Measurements from ENCODE around the gene IFITM5. TPM values are rescaled to one million over a fixed set of nuclear protein-coding genes. Genes with fewer than 3 reads are reported as not detected.

IFITM5 gene
- total RNA-seq, 2 experiments from 2014 or later: not detected

- ChIA-PET POLR2A (interaction anchor here (0.7 to 8.3 kb wide), 9 partner anchors 10 to 68 kb away, joined by 3 to 115 read pairs (median 30); partner anchors contain the start of genes IFITM1, PGGHG and PSMD13), CTCF (interaction anchor here (0.9 to 5.7 kb wide), 7 partner anchors 7 to 169 kb away, joined by 3 to 73 read pairs (median 5); partner anchors contain the start of genes PGGHG and PTDSS2)
- Mint-ChIP-seq H3K4me3 (peak overlapping the region; percentile 84), H3K4me1 (ENCODE audit: low read depth) (peaks cover 59% of the 10 kb centered on the region), H3K27me3 (ENCODE audit: low read depth) (peaks cover 8% of the 10 kb centered on the region), H3K36me3 (ENCODE audit: low read depth) (peaks cover 77% of the 10 kb centered on the region), H3K27ac (peak overlapping the region; percentile 89), H3K9me3 (ENCODE audit: insufficient read depth) (peaks cover 8% of the 10 kb centered on the region)
- DNase-seq: peak; percentile 63
- ATAC-seq: peak; percentile 20
These were observed 18.4 kb downstream of the IFITM5 start for GRCh38 chr11:280706-281485.

- Mint-ChIP-seq H3K27me3 (ENCODE audit: low read depth) (peaks cover 9% of the 10 kb centered on the region), H3K36me3 (ENCODE audit: low read depth) (peaks cover 73% of the 10 kb centered on the region), H3K9me3 (ENCODE audit: insufficient read depth) (peaks cover 9% of the 10 kb centered on the region), H3K27ac (peak overlapping the region; percentile 90), H3K4me1 (ENCODE audit: low read depth) (peaks cover 55% of the 10 kb centered on the region), H3K4me3 (peak overlapping the region; percentile 84)
- ChIA-PET CTCF (interaction anchor here (0.9 to 5.7 kb wide), 6 partner anchors 7 to 42 kb away, joined by 3 to 73 read pairs (median 10); partner anchors contain the start of gene PGGHG), POLR2A (interaction anchor here (0.6 to 8.3 kb wide), 7 partner anchors 9 to 36 kb away, joined by 3 to 115 read pairs (median 36); partner anchors contain the start of genes IFITM1 and PGGHG)
- ATAC-seq (peak; percentile 28), DNase-seq (peak; percentile 68)
These were observed 19.2 kb downstream of the IFITM5 start for GRCh38 chr11:279966-280705.

GRCh38 chr11:279040-279965 lies 20.0 kb downstream of the IFITM5 start:
- no peak for DNase-seq
- H3K27ac Mint-ChIP-seq: peak overlapping the region; percentile 95

GRCh38 chr11:278001-278951 lies 21.1 kb downstream of the IFITM5 start, which contains the start of gene NLRP6:
TSS of gene NLRP6 (plus strand) at chr11:278407. CDS start at chr11:278570, 163 bp downstream.
- Mint-ChIP-seq H3K9me3 (ENCODE audit: insufficient read depth) (peaks cover 9% of the 10 kb centered on the region), H3K4me1 (ENCODE audit: low read depth) (peaks cover 50% of the 10 kb centered on the region), H3K4me3 (peak within 1 kb of the TSS; percentile 89), H3K27me3 (ENCODE audit: low read depth) (peaks cover 14% of the 10 kb centered on the region), H3K27ac (peak within 1 kb of the TSS; percentile 95), H3K36me3 (ENCODE audit: low read depth) (peaks cover 59% of the 10 kb centered on the region)
- ATAC-seq: peak; percentile 5
- POLR2A ChIA-PET: interaction anchor here (1.0 to 8.3 kb wide), 11 partner anchors 7 to 71 kb away, joined by 3 to 115 read pairs (median 7); partner anchors contain the start of genes BET1L, IFITM1, IFITM2 and PGGHG
- no peak for DNase-seq
- CTCF ChIA-PET: interaction anchor here (0.9 to 5.7 kb wide), 7 partner anchors 9 to 34 kb away, joined by 3 to 32 read pairs (median 5); partner anchors contain the start of gene PGGHG

More at GRCh38 chr11:279040-279965, 20.0 kb downstream of the IFITM5 start:
- CTCF ChIA-PET: interaction anchor here (0.9 to 5.7 kb wide), 6 partner anchors 8 to 33 kb away, joined by 3 to 73 read pairs (median 24); partner anchors contain the start of gene PGGHG
- ATAC-seq: no peak
- POLR2A ChIA-PET: interaction anchor here (0.5 to 8.3 kb wide), 13 partner anchors 8 to 227 kb away, joined by 3 to 115 read pairs (median 10); partner anchors contain the start of genes BET1L, IFITM1, IFITM2 and PGGHG
- H3K9me3 Mint-ChIP-seq (ENCODE audit: insufficient read depth): peaks cover 9% of the 10 kb centered on the region
- peaks cover 12% of the 10 kb centered on the region for H3K27me3 Mint-ChIP-seq (ENCODE audit: low read depth)
- H3K4me3 Mint-ChIP-seq: peak overlapping the region; percentile 89
- peaks cover 68% of the 10 kb centered on the region for H3K36me3 Mint-ChIP-seq (ENCODE audit: low read depth)
- peaks cover 56% of the 10 kb centered on the region for H3K4me1 Mint-ChIP-seq (ENCODE audit: low read depth)

- peaks cover 40% of the 10 kb centered on the region for H3K36me3 Mint-ChIP-seq (ENCODE audit: low read depth)
- POLR2A ChIA-PET: interaction anchor here (0.7 to 1.5 kb wide), 3 partner anchors 9 to 41 kb away, joined by 3 to 6 read pairs (median 3); partner anchors contain the start of gene PGGHG
- H3K9me3 Mint-ChIP-seq (ENCODE audit: insufficient read depth): peaks cover 9% of the 10 kb centered on the region
- H3K4me1 Mint-ChIP-seq (ENCODE audit: low read depth): peaks cover 32% of the 10 kb centered on the region
- DNase-seq (no peak), ATAC-seq (no peak)
- CTCF ChIA-PET: interaction anchor here (1.0 to 3.7 kb wide), 3 partner anchors 25 to 86 kb away, joined by 4 to 32 read pairs (median 4); no protein-coding TSS in a partner anchor
- peaks cover 10% of the 10 kb centered on the region for H3K27me3 Mint-ChIP-seq (ENCODE audit: low read depth)
- H3K27ac Mint-ChIP-seq: no peak overlapping the region
- no peak overlapping the region for H3K4me3 Mint-ChIP-seq
These were observed 23.1 kb downstream of the IFITM5 start for GRCh38 chr11:276219-276618.

- peaks cover 9% of the 10 kb centered on the region for H3K9me3 Mint-ChIP-seq (ENCODE audit: insufficient read depth)
- H3K27me3 Mint-ChIP-seq (ENCODE audit: low read depth): peaks cover 10% of the 10 kb centered on the region
- no peak overlapping the region for H3K4me3 Mint-ChIP-seq
- H3K27ac Mint-ChIP-seq: no peak overlapping the region
- no peak for ATAC-seq
- ChIA-PET CTCF (no interaction called here), POLR2A (interaction anchor here (3.2 kb wide), 1 partner anchor 10 kb away, joined by 10 read pairs; no protein-coding TSS in a partner anchor)
- H3K4me1 Mint-ChIP-seq (ENCODE audit: low read depth): peaks cover 46% of the 10 kb centered on the region
- DNase-seq: no peak
- peaks cover 26% of the 10 kb centered on the region for H3K36me3 Mint-ChIP-seq (ENCODE audit: low read depth)
These were observed 26.5 kb downstream of the IFITM5 start for GRCh38 chr11:272931-273198.

- Mint-ChIP-seq H3K9me3 (ENCODE audit: insufficient read depth) (peaks cover 9% of the 10 kb centered on the region), H3K4me1 (ENCODE audit: low read depth) (peaks cover 45% of the 10 kb centered on the region), H3K4me3 (no peak overlapping the region), H3K27me3 (ENCODE audit: low read depth) (peaks cover 7% of the 10 kb centered on the region), H3K27ac (no peak overlapping the region), H3K36me3 (ENCODE audit: low read depth) (peaks cover 21% of the 10 kb centered on the region)
- POLR2A ChIA-PET: interaction anchor here (0.8 to 3.2 kb wide), 5 partner anchors 7 to 39 kb away, joined by 3 to 16 read pairs (median 4); partner anchors contain the start of gene NLRP6
- CTCF ChIA-PET: interaction anchor here (1.0 kb wide), 1 partner anchor 45 kb away, joined by 3 read pairs; no protein-coding TSS in a partner anchor
- DNase-seq (peak; percentile 19), ATAC-seq (no peak)
These were observed 27.0 kb downstream of the IFITM5 start for GRCh38 chr11:272195-272930.

- peaks cover 7% of the 10 kb centered on the region for H3K27me3 Mint-ChIP-seq (ENCODE audit: low read depth)
- CTCF ChIA-PET: interaction anchor here (1.0 kb wide), 1 partner anchor 46 kb away, joined by 3 read pairs; no protein-coding TSS in a partner anchor
- ATAC-seq (no peak), DNase-seq (no peak)
- H3K27ac Mint-ChIP-seq: no peak overlapping the region
- no peak overlapping the region for H3K4me3 Mint-ChIP-seq
- peaks cover 11% of the 10 kb centered on the region for H3K36me3 Mint-ChIP-seq (ENCODE audit: low read depth)
- POLR2A ChIA-PET: interaction anchor here (0.8 to 3.2 kb wide), 6 partner anchors 8 to 64 kb away, joined by 3 to 16 read pairs (median 4); partner anchors contain the start of genes BET1L and NLRP6
- peaks cover 5% of the 10 kb centered on the region for H3K9me3 Mint-ChIP-seq (ENCODE audit: insufficient read depth)
- H3K4me1 Mint-ChIP-seq (ENCODE audit: low read depth): peaks cover 43% of the 10 kb centered on the region
These were observed 28.0 kb downstream of the IFITM5 start for GRCh38 chr11:271319-271715.
